Activated CD8-positive, alpha-beta memory T cell treated with anti-CD3 and anti-CD28 coated beads, Interleukin-2, amount 10 ng/mL, durations not matched to agents 7 days and 5 days (primary cell): ENCODE measurements around the gene FSCN2. TPM values are rescaled to one million over a fixed set of nuclear protein-coding genes. Genes with fewer than 3 reads are reported as not detected.
A peak's percentile ranks its signal among the peaks of the same experiment; 100 is the strongest.

Experiments
- ATAC-seq: fragments of 150-1000 bp; cut with Tn5 transposase; one replicate; pipeline ENCODE4 v1.10.0; 2021; ENCODE audit warnings: moderate library complexity
- CTCF ChIA-PET: fragments of 350-600 bp; sonication (Branson Sonifier 250); formaldehyde crosslinking; loops from one replicate; lab custom pipeline; 2021; ENCODE audit warnings: antibody characterized with exemption; lab: Charles Lee
- DNase-seq: peaks from one replicate; pipeline ENCODE4 v3.0.0-alpha.2; 2020
- H3K27ac Mint-ChIP-seq: one replicate; pipeline ENCODE4 v1.8.0; 2021; ENCODE audit warnings: mild to moderate bottlenecking, mixed read lengths
- H3K27me3 Mint-ChIP-seq: one replicate; pipeline ENCODE4 v1.8.0; 2021; ENCODE audit warnings: mixed read lengths
- H3K36me3 Mint-ChIP-seq: one replicate; pipeline ENCODE4 v1.8.0; 2021; ENCODE audit warnings: mild to moderate bottlenecking, mixed read lengths
- H3K4me1 Mint-ChIP-seq: one replicate; pipeline ENCODE4 v1.8.0; 2021; ENCODE audit warnings: mixed read lengths
- H3K4me3 Mint-ChIP-seq: one replicate; pipeline ENCODE4 v1.8.0; 2021; ENCODE audit warnings: mild to moderate bottlenecking, moderate library complexity, mixed read lengths
- H3K9me3 Mint-ChIP-seq: one replicate; pipeline ENCODE4 v1.8.0; 2022; ENCODE audit warnings: low read depth, mixed read lengths
- total RNA-seq, 2 experiments: library from RNA; stranded (reverse); gene quantifications; one replicate each; pipeline ENCODE4 v1.2.3, GENCODE V29; 2021

FSCN2 gene
- total RNA-seq, 2 experiments from 2014 or later, result 0.41 to 0.56 TPM

- Mint-ChIP-seq H3K4me3 (no peak overlapping the region), H3K36me3 (peaks cover 16% of the 10 kb centered on the region), H3K27me3 (no peaks in the 10 kb centered on the region), H3K4me1 (no peaks in the 10 kb centered on the region), H3K27ac (peak overlapping the region; percentile 5), H3K9me3 (no peaks in the 10 kb centered on the region)
- ATAC-seq, result no peak
- no peak for DNase-seq
- CTCF ChIA-PET, result interaction anchor here (1.1 kb wide), 1 partner anchor 282 kb away, joined by 3 read pairs; no protein-coding TSS in a partner anchor
Observed at GRCh38 chr17:81573794-81574642, 45.8 kb downstream of the FSCN2 start.

GRCh38 chr17:81574643-81574956 is 46.4 kb downstream of the FSCN2 start:
- Mint-ChIP-seq H3K27ac (no peak overlapping the region), H3K4me1 (no peaks in the 10 kb centered on the region), H3K4me3 (no peak overlapping the region), H3K9me3 (no peaks in the 10 kb centered on the region), H3K36me3 (peaks cover 15% of the 10 kb centered on the region), H3K27me3 (no peaks in the 10 kb centered on the region)
- ATAC-seq (no peak), DNase-seq (no peak)
- CTCF ChIA-PET, result interaction anchor here (1.1 kb wide), 1 partner anchor 283 kb away, joined by 3 read pairs; no protein-coding TSS in a partner anchor

GRCh38 chr17:81575836-81576235 is 47.7 kb downstream of the FSCN2 start:
- Mint-ChIP-seq H3K4me3 (no peak overlapping the region), H3K9me3 (no peaks in the 10 kb centered on the region), H3K27ac (no peak overlapping the region), H3K4me1 (no peaks in the 10 kb centered on the region), H3K36me3 (peaks cover 14% of the 10 kb centered on the region), H3K27me3 (no peaks in the 10 kb centered on the region)
- CTCF ChIA-PET, result no interaction called here
- ATAC-seq (no peak), DNase-seq (no peak)

GRCh38 chr17:81576621-81577277 is 48.6 kb downstream of the FSCN2 start:
- CTCF ChIA-PET, result interaction anchor here (1.1 kb wide), 1 partner anchor 24 kb away, joined by 4 read pairs; no protein-coding TSS in a partner anchor
- no peak overlapping the region for H3K27ac Mint-ChIP-seq
- ATAC-seq (no peak), DNase-seq (no peak)
- H3K36me3 Mint-ChIP-seq, result peaks cover 14% of the 10 kb centered on the region
- no peaks in the 10 kb centered on the region for H3K4me1 Mint-ChIP-seq
- H3K4me3 Mint-ChIP-seq, result no peak overlapping the region
- no peaks in the 10 kb centered on the region for H3K9me3 Mint-ChIP-seq
- H3K27me3 Mint-ChIP-seq, result no peaks in the 10 kb centered on the region

GRCh38 chr17:81577278-81578000 is 49.3 kb downstream of the FSCN2 start:
- CTCF ChIA-PET, result interaction anchor here (1.1 kb wide), 1 partner anchor 24 kb away, joined by 4 read pairs; no protein-coding TSS in a partner anchor
- H3K27ac Mint-ChIP-seq, result no peak overlapping the region
- no peaks in the 10 kb centered on the region for H3K9me3 Mint-ChIP-seq
- ATAC-seq (no peak), DNase-seq (no peak)
- peaks cover 19% of the 10 kb centered on the region for H3K36me3 Mint-ChIP-seq
- H3K4me1 Mint-ChIP-seq, result no peaks in the 10 kb centered on the region
- H3K4me3 Mint-ChIP-seq, result no peak overlapping the region
- H3K27me3 Mint-ChIP-seq, result no peaks in the 10 kb centered on the region

GRCh38 chr17:81578038-81578441 is 49.9 kb downstream of the FSCN2 start:
- ATAC-seq (no peak), DNase-seq (no peak)
- CTCF ChIA-PET, result interaction anchor here (1.1 kb wide), 1 partner anchor 23 kb away, joined by 4 read pairs; no protein-coding TSS in a partner anchor
- Mint-ChIP-seq H3K4me1 (no peaks in the 10 kb centered on the region), H3K27ac (peak overlapping the region; percentile 45), H3K4me3 (no peak overlapping the region), H3K9me3 (no peaks in the 10 kb centered on the region), H3K36me3 (peaks cover 21% of the 10 kb centered on the region), H3K27me3 (no peaks in the 10 kb centered on the region)

- H3K4me3 Mint-ChIP-seq, result no peak overlapping the region
Observed at GRCh38 chr17:81578561-81579225, 50.5 kb downstream of the FSCN2 start.

GRCh38 chr17:81579298-81579697 is 51.1 kb downstream of the FSCN2 start:
- ATAC-seq (no peak), DNase-seq (no peak)
- Mint-ChIP-seq H3K27ac (no peak overlapping the region), H3K9me3 (no peaks in the 10 kb centered on the region), H3K4me3 (no peak overlapping the region), H3K4me1 (no peaks in the 10 kb centered on the region), H3K36me3 (peaks cover 22% of the 10 kb centered on the region), H3K27me3 (no peaks in the 10 kb centered on the region)
- CTCF ChIA-PET, result no interaction called here

More at GRCh38 chr17:81578561-81579225, 50.5 kb downstream of the FSCN2 start:
- H3K9me3 Mint-ChIP-seq, result no peaks in the 10 kb centered on the region
- DNase-seq (no peak), ATAC-seq (no peak)
- H3K4me1 Mint-ChIP-seq, result no peaks in the 10 kb centered on the region
- H3K36me3 Mint-ChIP-seq, result peaks cover 23% of the 10 kb centered on the region
- H3K27ac Mint-ChIP-seq, result no peak overlapping the region
- CTCF ChIA-PET, result no interaction called here
- H3K27me3 Mint-ChIP-seq, result no peaks in the 10 kb centered on the region

GRCh38 chr17:81579821-81580321 is 51.7 kb downstream of the FSCN2 start:
- no peaks in the 10 kb centered on the region for H3K4me1 Mint-ChIP-seq
- H3K9me3 Mint-ChIP-seq, result no peaks in the 10 kb centered on the region
- CTCF ChIA-PET, result no interaction called here
- no peak for ATAC-seq
- H3K27ac Mint-ChIP-seq, result no peak overlapping the region
- no peak overlapping the region for H3K4me3 Mint-ChIP-seq
- DNase-seq, result no peak
- H3K36me3 Mint-ChIP-seq, result peaks cover 24% of the 10 kb centered on the region
- no peaks in the 10 kb centered on the region for H3K27me3 Mint-ChIP-seq

GRCh38 chr17:81580481-81580880 is 52.3 kb downstream of the FSCN2 start:
- H3K27ac Mint-ChIP-seq, result no peak overlapping the region
- DNase-seq (no peak), ATAC-seq (no peak)
- H3K4me1 Mint-ChIP-seq, result no peaks in the 10 kb centered on the region
- H3K9me3 Mint-ChIP-seq, result no peaks in the 10 kb centered on the region
- CTCF ChIA-PET, result no interaction called here
- H3K4me3 Mint-ChIP-seq, result no peak overlapping the region
- peaks cover 28% of the 10 kb centered on the region for H3K36me3 Mint-ChIP-seq
- H3K27me3 Mint-ChIP-seq, result no peaks in the 10 kb centered on the region

- H3K36me3 Mint-ChIP-seq, result peaks cover 38% of the 10 kb centered on the region
- H3K27me3 Mint-ChIP-seq, result no peaks in the 10 kb centered on the region
- H3K4me3 Mint-ChIP-seq, result no peak overlapping the region
- H3K9me3 Mint-ChIP-seq, result no peaks in the 10 kb centered on the region
- ATAC-seq (no peak), DNase-seq (no peak)
- no peak overlapping the region for H3K27ac Mint-ChIP-seq
- CTCF ChIA-PET, result no interaction called here
- no peaks in the 10 kb centered on the region for H3K4me1 Mint-ChIP-seq
Observed at GRCh38 chr17:81581758-81582157, 53.6 kb downstream of the FSCN2 start.

- Mint-ChIP-seq H3K4me3 (no peak overlapping the region), H3K36me3 (peaks cover 39% of the 10 kb centered on the region), H3K27ac (no peak overlapping the region), H3K27me3 (no peaks in the 10 kb centered on the region), H3K9me3 (no peaks in the 10 kb centered on the region), H3K4me1 (no peaks in the 10 kb centered on the region)
- no peak for ATAC-seq
- CTCF ChIA-PET, result no interaction called here
- no peak for DNase-seq
Observed at GRCh38 chr17:81582341-81582740, 54.2 kb downstream of the FSCN2 start.

- CTCF ChIA-PET, result no interaction called here
Observed at GRCh38 chr17:81582749-81583148, 54.6 kb downstream of the FSCN2 start.

More at GRCh38 chr17:81582749-81583148, 54.6 kb downstream of the FSCN2 start:
- Mint-ChIP-seq H3K36me3 (peaks cover 39% of the 10 kb centered on the region), H3K27ac (no peak overlapping the region), H3K9me3 (no peaks in the 10 kb centered on the region), H3K4me1 (no peaks in the 10 kb centered on the region), H3K4me3 (no peak overlapping the region), H3K27me3 (no peaks in the 10 kb centered on the region)
- DNase-seq, result no peak
- no peak for ATAC-seq
